Natural killer cell treated with Interleukin-12 subunit alpha and Interleukin-12 subunit beta and Interleukin-15 and Interleukin-18, amount 100 ng/mL, for 72 hours (primary cell): ENCODE measurements around the gene CYREN. TPM values are rescaled to one million over a fixed set of nuclear protein-coding genes. Genes with fewer than 3 reads are reported as not detected.

Experiments
- ATAC-seq, 2 donors: fragments of 150-1000 bp; cut with Tn5 transposase in 1 of 2; sonication (Bioruptor Pico), chemical (Tn5 transposase) in 1 of 2; 2 replicates each; pipeline ENCODE4 v1.10.0; 2021
- DNase-seq: peaks from one replicate; pipeline ENCODE4 v3.0.0; 2022; ENCODE audit warnings: low spot score
- H3K27ac Mint-ChIP-seq, 2 donors: 1 replicate in 1 of 2; 2 replicates in 1 of 2; pipeline ENCODE4 v1.8.0; 2022; ENCODE audit warnings: mixed read lengths in 2 of 2, mild to moderate bottlenecking in 1 of 2, moderate library complexity in 1 of 2
- H3K27me3 Mint-ChIP-seq, 2 donors: 1 replicate in 1 of 2; 2 replicates in 1 of 2; pipeline ENCODE4 v1.8.0; 2022; ENCODE audit warnings: mixed read lengths in 2 of 2
- H3K36me3 Mint-ChIP-seq: one replicate; pipeline ENCODE4 v1.8.0; 2022; ENCODE audit warnings: mixed read lengths
- H3K4me1 Mint-ChIP-seq, 2 donors: 1 replicate in 1 of 2; 2 replicates in 1 of 2; pipeline ENCODE4 v1.8.0; 2022; ENCODE audit warnings: low read depth in 2 of 2, mixed read lengths in 2 of 2, mild to moderate bottlenecking in 1 of 2
- H3K4me3 Mint-ChIP-seq: one replicate; pipeline ENCODE4 v1.8.0; 2022; ENCODE audit warnings: mixed read lengths
- H3K9me3 Mint-ChIP-seq: 2 replicates; pipeline ENCODE4 v1.8.0; 2022; ENCODE audit warnings: mixed read lengths
- total RNA-seq, 2 donors: library from RNA; stranded (reverse); gene quantifications; one replicate each; pipeline ENCODE4 v1.2.3, GENCODE V29; 2022

CYREN gene
- total RNA-seq, 2 donors from 2014 or later, result 47.2 to 68.5 TPM

- no peaks in the 10 kb centered on the region for H3K27me3 Mint-ChIP-seq
- peak overlapping the region in 1 of 2 donors; percentile 22 for H3K27ac Mint-ChIP-seq
- no peaks in the 10 kb centered on the region for H3K4me1 Mint-ChIP-seq
- DNase-seq (no peak), ATAC-seq (peak in 1 of 2 donors; percentile 26)
- no peaks in the 10 kb centered on the region for H3K9me3 Mint-ChIP-seq
- H3K36me3 Mint-ChIP-seq, result peaks cover 17% of the 10 kb centered on the region
- H3K4me3 Mint-ChIP-seq, result no peak overlapping the region
These were observed 22.5 kb upstream of the CYREN start for GRCh38 chr7:135192914-135193536.

DNA sequence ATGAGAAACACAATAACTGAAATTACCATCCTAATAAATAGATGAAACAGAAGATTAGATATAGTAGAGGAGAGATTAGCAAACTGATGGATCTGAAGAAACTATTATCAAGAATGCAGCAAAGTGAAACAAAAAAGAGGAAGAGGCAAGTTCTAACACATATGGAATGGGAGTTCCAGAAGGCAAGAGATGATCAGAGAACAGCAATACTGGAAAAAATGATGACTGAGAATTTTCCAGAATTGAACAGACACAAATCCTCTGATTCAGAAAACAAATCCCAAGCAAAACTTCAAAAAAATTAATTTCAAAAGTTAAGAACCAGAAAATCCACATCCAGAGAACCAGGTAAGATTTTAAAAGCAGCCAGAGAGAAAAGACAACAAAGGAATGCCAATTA, 20.2 kb upstream of the CYREN start:
- H3K27ac Mint-ChIP-seq, result no peak overlapping the region
- DNase-seq, result no peak
- H3K27me3 Mint-ChIP-seq, result no peaks in the 10 kb centered on the region
- H3K36me3 Mint-ChIP-seq, result peaks cover 17% of the 10 kb centered on the region
- no peaks in the 10 kb centered on the region for H3K9me3 Mint-ChIP-seq
- peaks cover 0 to 4% of the 10 kb centered on the region in 2 donors for H3K4me1 Mint-ChIP-seq
- ATAC-seq, result no peak
- no peak overlapping the region for H3K4me3 Mint-ChIP-seq

GRCh38 chr7:135189961-135190360, 19.5 kb upstream of the CYREN start:
- Mint-ChIP-seq H3K4me1 (peaks cover 0 to 4% of the 10 kb centered on the region in 2 donors), H3K4me3 (no peak overlapping the region), H3K9me3 (no peaks in the 10 kb centered on the region), H3K27me3 (no peaks in the 10 kb centered on the region), H3K27ac (no peak overlapping the region), H3K36me3 (peaks cover 14% of the 10 kb centered on the region)
- ATAC-seq (no peak), DNase-seq (no peak)

- Mint-ChIP-seq H3K4me1 (peaks cover 0 to 4% of the 10 kb centered on the region in 2 donors), H3K27me3 (no peaks in the 10 kb centered on the region), H3K27ac (no peak overlapping the region), H3K9me3 (no peaks in the 10 kb centered on the region), H3K36me3 (peaks cover 13% of the 10 kb centered on the region), H3K4me3 (no peak overlapping the region)
- ATAC-seq (no peak), DNase-seq (no peak)
These were observed 18.7 kb upstream of the CYREN start for GRCh38 chr7:135189221-135189662.

- Mint-ChIP-seq H3K27ac (peak overlapping the region; percentile 5 to 28), H3K36me3 (peaks cover 18% of the 10 kb centered on the region), H3K27me3 (no peaks in the 10 kb centered on the region), H3K4me3 (no peak overlapping the region), H3K9me3 (no peaks in the 10 kb centered on the region), H3K4me1 (peaks cover 0 to 4% of the 10 kb centered on the region in 2 donors)
- DNase-seq, result no peak
- no peak for ATAC-seq
These were observed 17.9 kb upstream of the CYREN start for GRCh38 chr7:135188298-135188984.

DNA sequence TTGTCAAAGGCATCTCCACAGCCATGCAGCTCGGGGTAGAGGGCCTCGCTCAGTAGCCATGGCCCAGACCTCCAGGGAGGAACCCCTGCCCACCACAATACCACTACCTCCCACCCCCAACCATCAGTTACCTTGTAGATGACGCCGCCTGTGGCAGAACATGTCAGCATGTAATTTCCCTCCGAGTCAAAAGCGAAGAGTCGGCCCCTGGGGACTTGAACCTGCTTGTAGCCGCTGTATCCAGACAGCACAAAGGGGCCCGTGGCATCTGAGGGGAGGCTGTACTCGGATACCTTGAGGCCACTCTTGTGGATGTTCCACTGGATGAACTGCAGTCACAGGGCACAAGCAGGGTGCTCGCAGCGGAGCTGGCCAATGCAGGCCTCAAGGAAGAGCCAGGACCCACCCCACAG, 16.3 kb upstream of the CYREN start:
- Mint-ChIP-seq H3K27me3 (no peaks in the 10 kb centered on the region), H3K36me3 (peaks cover 25% of the 10 kb centered on the region), H3K9me3 (peaks cover under 1% of the 10 kb centered on the region), H3K27ac (no peak overlapping the region), H3K4me1 (peaks cover 0 to 4% of the 10 kb centered on the region in 2 donors), H3K4me3 (no peak overlapping the region)
- DNase-seq (no peak), ATAC-seq (peak in 1 of 2 donors; percentile 48)

DNA sequence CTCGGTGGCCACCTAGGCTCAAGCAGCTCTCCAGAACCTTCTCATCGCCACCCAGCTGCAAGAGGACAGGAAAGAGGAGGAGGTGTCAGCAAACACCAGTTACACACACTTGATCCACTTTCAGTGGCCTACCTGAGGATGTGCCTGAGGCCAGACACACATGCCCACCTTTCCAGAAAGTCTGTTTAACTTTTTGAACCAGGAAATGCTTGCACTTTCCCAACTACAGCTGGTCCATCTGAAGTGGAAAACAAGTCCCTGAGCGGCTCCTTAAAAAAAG, 15.7 kb upstream of the CYREN start:
- no peak overlapping the region for H3K27ac Mint-ChIP-seq
- H3K4me1 Mint-ChIP-seq, result peaks cover 0 to 4% of the 10 kb centered on the region in 2 donors
- ATAC-seq, result no peak
- no peak for DNase-seq
- peaks cover 5% of the 10 kb centered on the region for H3K9me3 Mint-ChIP-seq
- H3K27me3 Mint-ChIP-seq, result no peaks in the 10 kb centered on the region
- H3K4me3 Mint-ChIP-seq, result no peak overlapping the region
- H3K36me3 Mint-ChIP-seq, result peaks cover 32% of the 10 kb centered on the region

- DNase-seq (no peak), ATAC-seq (no peak)
- Mint-ChIP-seq H3K36me3 (peaks cover 33% of the 10 kb centered on the region), H3K4me3 (no peak overlapping the region), H3K27me3 (no peaks in the 10 kb centered on the region), H3K27ac (no peak overlapping the region), H3K4me1 (peaks cover 0 to 4% of the 10 kb centered on the region in 2 donors), H3K9me3 (peaks cover 7% of the 10 kb centered on the region)
These were observed 15.2 kb upstream of the CYREN start for GRCh38 chr7:135185471-135186260.

DNA sequence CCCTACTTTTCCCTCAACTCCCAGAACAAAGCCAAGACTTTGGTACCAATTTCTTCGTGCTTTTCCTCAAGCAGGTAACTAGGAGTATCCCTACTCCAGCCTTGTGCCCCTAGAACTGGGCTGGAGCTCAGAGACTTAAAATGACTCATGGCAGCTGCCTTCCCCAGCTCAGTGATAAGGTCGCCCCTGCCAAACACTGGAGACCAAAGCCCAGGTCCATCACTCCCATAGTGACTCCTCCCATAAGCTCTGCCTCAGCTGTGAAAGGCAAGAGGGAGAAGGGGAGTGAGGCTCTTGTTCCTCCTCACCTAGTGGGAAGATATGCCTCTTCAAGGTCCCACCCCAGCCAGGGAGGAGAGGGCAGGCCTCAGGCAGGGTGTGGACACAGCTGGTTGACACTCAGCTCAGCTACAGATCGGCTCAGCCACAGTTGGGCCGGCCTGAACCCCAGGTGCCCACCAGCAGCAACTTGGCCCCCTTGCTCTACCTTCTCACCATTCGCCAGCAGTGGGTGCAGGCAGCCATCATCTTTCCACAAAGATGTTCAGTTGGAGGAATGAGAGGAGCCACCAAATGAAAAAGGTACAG, 13.8 kb upstream of the CYREN start:
- ATAC-seq (no peak), DNase-seq (no peak)
- H3K36me3 Mint-ChIP-seq, result peaks cover 28% of the 10 kb centered on the region
- peaks cover 0 to 4% of the 10 kb centered on the region in 2 donors for H3K4me1 Mint-ChIP-seq
- H3K9me3 Mint-ChIP-seq, result peaks cover 7% of the 10 kb centered on the region
- H3K27ac Mint-ChIP-seq, result no peak overlapping the region
- no peak overlapping the region for H3K4me3 Mint-ChIP-seq
- H3K27me3 Mint-ChIP-seq, result no peaks in the 10 kb centered on the region

DNA sequence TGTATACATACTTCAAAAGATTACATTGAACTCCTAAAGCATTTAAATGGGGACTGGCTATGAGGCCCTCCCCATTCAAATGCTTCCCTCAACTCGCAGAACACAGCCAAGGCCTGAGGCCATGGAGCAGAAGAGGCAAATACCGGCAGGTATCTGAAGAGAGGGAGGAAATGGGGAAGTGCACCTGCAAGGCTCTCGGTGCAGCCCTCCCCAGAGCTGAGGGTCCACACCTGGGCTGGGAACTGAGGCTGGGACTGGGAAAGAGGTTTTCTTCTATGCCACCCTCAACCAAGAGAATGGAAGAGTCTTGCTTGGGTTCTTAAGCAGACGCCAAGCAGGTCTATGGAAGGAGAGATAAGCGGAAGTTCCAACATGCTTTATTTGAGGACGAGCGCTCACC, 13.0 kb upstream of the CYREN start:
- Mint-ChIP-seq H3K4me3 (no peak overlapping the region), H3K27ac (no peak overlapping the region), H3K27me3 (no peaks in the 10 kb centered on the region), H3K4me1 (peaks cover 0 to 4% of the 10 kb centered on the region in 2 donors), H3K9me3 (peaks cover 13% of the 10 kb centered on the region), H3K36me3 (peaks cover 36% of the 10 kb centered on the region)
- ATAC-seq (no peak), DNase-seq (no peak)

GRCh38 chr7:135181929-135182678, 11.6 kb upstream of the CYREN start:
- no peak for ATAC-seq
- Mint-ChIP-seq H3K4me3 (no peak overlapping the region), H3K27ac (no peak overlapping the region), H3K36me3 (peaks cover 36% of the 10 kb centered on the region), H3K4me1 (peaks cover 0 to 4% of the 10 kb centered on the region in 2 donors), H3K27me3 (no peaks in the 10 kb centered on the region), H3K9me3 (peaks cover 13% of the 10 kb centered on the region)
- DNase-seq, result no peak

DNA sequence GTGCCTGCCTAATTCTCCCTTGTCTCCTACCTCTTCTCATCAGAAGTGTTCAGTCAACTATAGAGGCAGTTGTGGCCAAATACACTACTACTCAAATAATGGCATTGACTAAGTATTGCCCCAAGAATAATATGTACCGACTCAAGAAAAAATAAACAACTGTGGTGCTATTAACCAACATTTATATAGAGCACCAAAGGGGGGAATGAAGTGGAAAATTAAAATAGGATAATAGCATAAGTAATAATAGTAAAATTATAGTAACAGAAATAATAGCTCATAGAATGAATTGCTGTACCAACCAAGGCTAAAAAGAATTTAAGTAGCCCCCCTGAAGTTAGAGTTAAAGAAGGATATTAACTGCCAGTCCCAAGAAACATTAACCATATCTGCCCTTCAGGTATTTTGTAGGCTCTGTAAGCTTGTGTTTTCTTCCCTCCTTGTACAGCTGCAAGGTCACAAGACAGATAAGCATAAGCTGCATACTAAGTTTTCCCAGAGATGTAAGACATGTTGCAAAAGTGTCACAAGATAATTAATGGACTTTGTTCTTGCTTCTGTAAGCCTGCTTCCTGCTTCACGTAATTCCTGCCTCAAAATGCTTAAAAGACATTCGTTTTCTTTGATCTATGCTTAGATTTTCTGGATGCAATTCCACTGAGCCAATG, 10.9 kb upstream of the CYREN start:
- no peak for ATAC-seq
- Mint-ChIP-seq H3K4me3 (no peak overlapping the region), H3K27ac (no peak overlapping the region), H3K27me3 (no peaks in the 10 kb centered on the region), H3K4me1 (peaks cover 0 to under 1% of the 10 kb centered on the region in 2 donors), H3K36me3 (peaks cover 36% of the 10 kb centered on the region), H3K9me3 (peaks cover 13% of the 10 kb centered on the region)
- no peak for DNase-seq

GRCh38 chr7:135180122-135180521, 9.6 kb upstream of the CYREN start:
- Mint-ChIP-seq H3K4me3 (no peak overlapping the region), H3K27me3 (no peaks in the 10 kb centered on the region), H3K4me1 (no peaks in the 10 kb centered on the region), H3K27ac (no peak overlapping the region), H3K36me3 (peaks cover 36% of the 10 kb centered on the region), H3K9me3 (peaks cover 13% of the 10 kb centered on the region)
- DNase-seq (no peak), ATAC-seq (peak in 1 of 2 donors; percentile 51)
